ENCODE measurements around the gene TAF6L. TPM values are rescaled to one million over a fixed set of nuclear protein-coding genes. Genes with fewer than 3 reads are reported as not detected.
"Not testable (repeated sequence)": the region's sequence is repeated elsewhere in the genome, so short reads cannot be mapped to it uniquely, and the experiment has no call there.

The TAF6L gene
- total RNA-seq, 6 experiments from 2014 or later, result 11.9 to 19.3 (median 16.0) TPM

- Histone ChIP-seq H3K9me3 (no peaks in the 10 kb centered on the region), H3K4me3 (no peak overlapping the region), H3K4me1 (no peaks in the 10 kb centered on the region), H3K27me3 (no peaks in the 10 kb centered on the region), H3K36me3 (peaks cover 0 to 54% (median 22%) of the 10 kb centered on the region in 4 donors), H3K27ac (no peak overlapping the region)
- no peak for TF ChIP-seq CTCF (IDR thresholded peaks at IDR 0.05)
- no peak for TF ChIP-seq POLR2A (IDR thresholded peaks at IDR 0.05)
- no peak for ATAC-seq
- DNase-seq, result no peak
- 83% methylated on average over 4 of the region's 4 CpGs for WGBS (ENCODE audit: insufficient coverage, low coverage, low lambda C conversion rate, missing lambda C conversion rate)
- intact Hi-C loops (cut with DNase I), result no loop called here
Observed at GRCh38 chr11:62817129-62817528, 45.9 kb downstream of the TAF6L start.

DNA sequence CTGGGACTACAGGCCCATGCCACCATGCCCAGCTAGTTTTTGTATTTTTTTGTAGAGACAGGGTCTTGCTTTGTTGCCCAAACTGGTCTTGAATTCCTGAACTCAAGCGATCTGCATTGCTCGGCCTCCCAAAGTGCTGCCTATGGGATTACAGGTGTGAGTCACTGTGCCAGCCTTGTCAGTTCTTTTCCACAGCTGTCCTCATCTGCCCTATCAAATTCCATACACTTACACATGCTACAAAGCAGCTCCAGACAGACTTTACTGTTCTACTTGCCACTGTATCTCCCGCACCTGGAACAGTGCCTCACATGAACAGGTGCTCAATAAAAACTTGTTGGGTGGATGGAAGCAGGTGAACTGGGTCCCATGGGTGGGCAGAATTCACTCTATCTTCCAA is 52.5 kb downstream of the TAF6L start:
- peaks cover 9 to 84% (median 53%) of the 10 kb centered on the region in 4 donors for H3K36me3 ChIP-seq
- no peak overlapping the region for H3K4me3 ChIP-seq
- intact Hi-C loops (cut with DNase I), result no loop called here
- DNase-seq (no peak), ATAC-seq (no peak)
- H3K9me3 ChIP-seq, result no peaks in the 10 kb centered on the region
- no peaks in the 10 kb centered on the region for H3K4me1 ChIP-seq
- TF ChIP-seq POLR2A (IDR thresholded peaks at IDR 0.05) (no peak), CTCF (IDR thresholded peaks at IDR 0.05) (no peak)
- no peak overlapping the region for H3K27ac ChIP-seq
- WGBS (ENCODE audit: insufficient coverage, low coverage, low lambda C conversion rate, missing lambda C conversion rate), result 90% methylated on average over 2 of the region's 3 CpGs
- no peaks in the 10 kb centered on the region for H3K27me3 ChIP-seq

DNA sequence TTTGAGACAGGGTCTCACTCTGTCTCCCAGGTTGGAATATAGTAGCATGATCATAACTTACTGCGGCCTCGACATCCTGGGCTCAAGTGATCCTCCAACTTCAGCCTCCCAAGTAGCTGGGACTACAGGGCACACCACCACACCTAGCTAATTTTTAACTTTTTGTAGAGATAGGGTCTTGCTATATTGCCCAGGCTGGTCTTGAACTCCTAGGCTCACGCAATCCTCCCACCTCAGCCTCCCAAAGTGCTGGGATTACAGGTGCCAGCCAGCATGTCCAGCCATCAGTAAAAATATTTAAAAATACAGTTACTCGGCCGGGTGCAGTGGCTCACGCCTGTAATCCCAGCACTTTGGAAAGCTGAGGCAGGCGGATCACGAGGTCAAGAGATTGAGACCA is 56.9 kb downstream of the TAF6L start:
- 98% methylated on average over 5 of the region's 8 CpGs for WGBS (ENCODE audit: insufficient coverage, low coverage, low lambda C conversion rate, missing lambda C conversion rate)
- H3K27ac ChIP-seq; intact Hi-C loops (cut with DNase I); ATAC-seq; H3K9me3 ChIP-seq; H3K4me3 ChIP-seq; H3K27me3 ChIP-seq; DNase-seq: not testable (repeated sequence)
- Histone ChIP-seq H3K4me1 (peaks cover 0 to 20% (median 6%) of the 10 kb centered on the region in 4 donors), H3K36me3 (peaks cover 9 to 48% (median 31%) of the 10 kb centered on the region in 4 donors)

DNA sequence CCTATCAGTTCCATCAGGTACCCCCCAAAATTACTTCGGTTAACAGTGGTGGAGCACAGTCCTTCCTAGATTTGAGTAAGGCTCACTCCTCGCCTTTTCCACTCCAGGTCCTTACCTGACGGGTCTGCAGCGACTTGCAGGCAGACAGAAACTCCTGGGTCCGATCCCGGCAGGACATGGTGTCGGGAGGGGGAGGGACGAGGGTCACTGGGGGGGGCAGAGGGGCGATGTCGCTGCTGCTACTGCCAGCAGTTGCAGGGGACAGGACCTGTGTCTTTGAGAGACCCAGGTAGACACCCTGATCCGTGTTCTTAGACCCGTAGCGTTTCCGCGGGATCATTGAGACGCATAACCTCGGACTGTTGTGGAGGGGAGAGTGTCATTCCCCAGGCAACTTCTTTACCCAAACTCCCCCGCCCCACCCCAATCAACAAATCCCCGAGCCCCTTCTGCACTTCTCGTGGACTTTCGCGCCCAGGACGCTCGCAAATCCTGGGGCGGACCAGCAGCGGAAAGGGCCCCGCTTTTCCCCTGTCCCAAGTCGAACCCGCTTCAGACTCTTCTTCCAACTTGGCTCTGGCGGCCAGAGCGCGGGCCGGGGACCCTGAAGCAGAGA is 59.8 kb downstream of the TAF6L start:
- Histone ChIP-seq H3K27ac (peak overlapping the region; percentile 84 to 90 (median 88)), H3K36me3 (peaks cover 0 to 38% (median 16%) of the 10 kb centered on the region in 4 donors), H3K27me3 (no peaks in the 10 kb centered on the region), H3K9me3 (no peaks in the 10 kb centered on the region), H3K4me1 (peaks cover 0 to 29% (median 9%) of the 10 kb centered on the region in 4 donors), H3K4me3 (peak overlapping the region; percentile 80 to 99 (median 80))
- no peak for DNase-seq
- 1% methylated on average over 23 of the region's 33 CpGs for WGBS (ENCODE audit: insufficient coverage, low coverage, low lambda C conversion rate, missing lambda C conversion rate)
- no peak for ATAC-seq
- intact Hi-C loops (cut with DNase I), result no loop called here
- no peak for TF ChIP-seq CTCF (IDR thresholded peaks at IDR 0.05)
- no peak for TF ChIP-seq POLR2A (IDR thresholded peaks at IDR 0.05)

DNA sequence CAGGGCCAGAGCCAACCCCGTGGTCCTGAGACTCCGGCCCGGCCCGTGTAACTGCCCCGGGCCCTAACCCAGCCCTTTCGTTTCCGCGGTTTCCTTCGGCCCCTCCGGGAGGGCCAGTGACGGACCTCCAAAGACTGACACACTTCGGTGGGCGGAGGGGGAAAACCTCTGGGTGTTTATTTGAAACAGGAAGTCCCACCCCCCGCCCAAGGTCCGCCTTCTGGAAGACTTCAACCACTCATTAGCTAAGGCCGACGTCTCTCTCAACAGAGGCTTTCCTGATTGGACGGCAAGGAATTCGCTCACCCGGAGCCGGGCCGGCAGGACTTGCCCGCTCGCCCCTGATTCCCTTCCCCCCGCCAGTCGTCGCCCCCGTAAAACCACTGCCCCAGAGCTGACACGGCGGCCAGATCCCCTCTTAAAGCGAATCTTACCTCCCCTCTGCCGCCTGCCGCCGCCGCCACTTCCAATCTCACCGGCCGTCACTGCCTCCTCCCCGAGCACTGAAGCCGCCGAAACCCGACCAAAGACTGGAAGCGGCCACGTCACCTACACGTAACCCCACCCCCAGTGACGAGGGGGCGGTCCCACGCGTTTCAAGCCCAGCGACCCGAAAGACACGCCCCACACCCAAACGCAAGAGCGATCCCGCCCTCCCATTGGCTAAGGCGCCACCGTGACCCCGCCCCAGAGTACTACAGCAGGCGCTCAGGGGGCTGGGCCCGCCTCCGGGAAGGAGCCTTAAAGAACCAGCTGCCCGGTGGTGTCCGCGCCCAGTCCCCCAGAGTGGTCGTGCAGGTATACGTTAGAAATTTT is 60.5 kb downstream of the TAF6L start, which contains the start of gene STX5:
Gene STX5, minus strand, starts transcription at position 532 of the 816 bp plus-strand sequence. CDS start 808 bp downstream, outside the sequence.
- intact Hi-C loops (cut with DNase I), result no loop called here
- TF ChIP-seq POLR2A (IDR thresholded peaks at IDR 0.05), result peak; percentile 80
- TF ChIP-seq CTCF (IDR thresholded peaks at IDR 0.05), result no peak

More for the DNA sequence above, 60.5 kb downstream of the TAF6L start, which contains the start of gene STX5:
- H3K4me1 ChIP-seq, result peaks cover 0 to 29% (median 9%) of the 10 kb centered on the region in 4 donors
- 2% methylated on average over 22 of the region's 65 CpGs for WGBS (ENCODE audit: insufficient coverage, low coverage, low lambda C conversion rate, missing lambda C conversion rate)
- peak within 1 kb of the TSS; percentile 80 to 99 (median 80) for H3K4me3 ChIP-seq
- peak; percentile 96 to 98 (median 98) for ATAC-seq
- no peaks in the 10 kb centered on the region for H3K27me3 ChIP-seq
- DNase-seq, result peak; percentile 99 to 100 (median 100)
- peak within 1 kb of the TSS; percentile 84 to 90 (median 88) for H3K27ac ChIP-seq
- H3K9me3 ChIP-seq, result no peaks in the 10 kb centered on the region
- peaks cover 0 to 33% (median 13%) of the 10 kb centered on the region in 4 donors for H3K36me3 ChIP-seq
